Cardiac fibroblast (primary cell): ENCODE measurements around the gene EVI5.

ENCODE experiments used
- DNase-seq, 2 donors: peaks; one replicate each; pipeline versions ENCODE4 v3.0.0 to v3.0.0-alpha.2; 2010; ENCODE audit warnings: low read depth in 2 of 2
- H3K4me3 ChIP-seq, 2 donors: replicated peaks in 1 of 2; 1 replicate in 1 of 2; 2 replicates in 1 of 2; pipeline ENCODE4 v1.5.1; 2011; ENCODE audit warnings: low read depth in 2 of 2, low read length in 2 of 2, mild to moderate bottlenecking in 2 of 2, moderate library complexity in 1 of 2
- CTCF ChIP-seq: IDR thresholded peaks from one replicate; pipeline ENCODE4 v1.5.1; 2011; ENCODE audit warnings: low read depth, mild to moderate bottlenecking, low read length, inconsistent platforms

EVI5 gene

GRCh38 chr1:92816732-92817131, 31.8 kb upstream of the EVI5 start:
- no peak for DNase-seq
- no peak overlapping the region for H3K4me3 ChIP-seq
- no peak for TF ChIP-seq CTCF

GRCh38 chr1:92808381-92808780, 23.5 kb upstream of the EVI5 start:
- TF ChIP-seq CTCF, result no peak
- H3K4me3 ChIP-seq, result no peak overlapping the region
- DNase-seq, result peak in 1 of 2 donors; percentile 67

- no peak overlapping the region for H3K4me3 ChIP-seq
- no peak for TF ChIP-seq CTCF
- DNase-seq, result no peak
Measured at GRCh38 chr1:92805216-92805615, 20.3 kb upstream of the EVI5 start.

GRCh38 chr1:92804721-92805201, 19.9 kb upstream of the EVI5 start:
- no peak for TF ChIP-seq CTCF
- DNase-seq, result peak; percentile 97 to 99
- H3K4me3 ChIP-seq, result no peak overlapping the region

GRCh38 chr1:92803140-92803887, 18.4 kb upstream of the EVI5 start:
- DNase-seq, result peak in 1 of 2 donors; percentile 57

GRCh38 chr1:92797961-92798360, 13.1 kb upstream of the EVI5 start:
- no peak overlapping the region for H3K4me3 ChIP-seq
- no peak for TF ChIP-seq CTCF
- peak in 1 of 2 donors; percentile 39 for DNase-seq

More at GRCh38 chr1:92803140-92803887, 18.4 kb upstream of the EVI5 start:
- H3K4me3 ChIP-seq, result no peak overlapping the region
- no peak for TF ChIP-seq CTCF
